ENCODE data around the gene LUZP2.

GRCh38 chr11:24609192-24610119 lies 112.6 kb downstream of the LUZP2 start:
- no peak for TF ChIP-seq CTCF (IDR thresholded peaks at IDR 0.05)
- TF ChIP-seq POLR2AphosphoS5 (IDR thresholded peaks at IDR 0.05) = no peak
- TF ChIP-seq POLR2A (IDR thresholded peaks at IDR 0.05) = no peak
